ENCODE measurements around the gene CAMKMT.
"Not testable (repeated sequence)": the region's sequence is repeated elsewhere in the genome, so short reads cannot be mapped to it uniquely, and the experiment has no call there.

CAMKMT gene

GRCh38 chr2:44505664-44506063 lies 143.9 kb downstream of the CAMKMT start:
- H3K36me3 ChIP-seq (ENCODE audit: control insufficient read depth, insufficient read depth, low read length, severe bottlenecking); H3K9ac ChIP-seq (ENCODE audit: low read length); H3K9me3 ChIP-seq (ENCODE audit: control insufficient read depth, low read length); DNase-seq (ENCODE audit: low read depth); H3K4me1 ChIP-seq (ENCODE audit: control insufficient read depth, insufficient read depth, low read length); H3K27me3 ChIP-seq (replicated peaks; ENCODE audit: control insufficient read depth, insufficient read depth, low read length); H3K4me3 ChIP-seq (ENCODE audit: low read length): not testable (repeated sequence)

GRCh38 chr2:44510246-44510645 lies 148.5 kb downstream of the CAMKMT start:
- DNase-seq (ENCODE audit: low read depth), result no peak
- Histone ChIP-seq H3K27me3 (replicated peaks; ENCODE audit: control insufficient read depth, insufficient read depth, low read length) (no peaks in the 10 kb centered on the region), H3K9ac (ENCODE audit: low read length) (no peak overlapping the region), H3K36me3 (ENCODE audit: control insufficient read depth, insufficient read depth, low read length, severe bottlenecking) (no peaks in the 10 kb centered on the region), H3K4me3 (ENCODE audit: low read length) (no peak overlapping the region), H3K9me3 (ENCODE audit: control insufficient read depth, low read length) (no peaks in the 10 kb centered on the region), H3K4me1 (ENCODE audit: control insufficient read depth, insufficient read depth, low read length) (no peaks in the 10 kb centered on the region)

- H3K9me3 ChIP-seq (ENCODE audit: control insufficient read depth, low read length), result no peaks in the 10 kb centered on the region
- DNase-seq (ENCODE audit: low read depth), result no peak
- no peaks in the 10 kb centered on the region for H3K36me3 ChIP-seq (ENCODE audit: control insufficient read depth, insufficient read depth, low read length, severe bottlenecking)
- peaks cover 2% of the 10 kb centered on the region for H3K4me1 ChIP-seq (ENCODE audit: control insufficient read depth, insufficient read depth, low read length)
- H3K9ac ChIP-seq (ENCODE audit: low read length), result no peak overlapping the region
- no peaks in the 10 kb centered on the region for H3K27me3 ChIP-seq (replicated peaks; ENCODE audit: control insufficient read depth, insufficient read depth, low read length)
- no peak overlapping the region for H3K4me3 ChIP-seq (ENCODE audit: low read length)
These were observed 153.7 kb downstream of the CAMKMT start for GRCh38 chr2:44515416-44515815.

- H3K36me3 ChIP-seq (ENCODE audit: control insufficient read depth, insufficient read depth, low read length, severe bottlenecking), result no peaks in the 10 kb centered on the region
- H3K9ac ChIP-seq (ENCODE audit: low read length), result no peak overlapping the region
- H3K9me3 ChIP-seq (ENCODE audit: control insufficient read depth, low read length), result peaks cover 8% of the 10 kb centered on the region
- H3K4me3 ChIP-seq (ENCODE audit: low read length), result no peak overlapping the region
- no peaks in the 10 kb centered on the region for H3K27me3 ChIP-seq (replicated peaks; ENCODE audit: control insufficient read depth, insufficient read depth, low read length)
- DNase-seq (ENCODE audit: low read depth), result no peak
- H3K4me1 ChIP-seq (ENCODE audit: control insufficient read depth, insufficient read depth, low read length), result peaks cover 2% of the 10 kb centered on the region
These were observed 157.3 kb downstream of the CAMKMT start for GRCh38 chr2:44519026-44519425.

DNA sequence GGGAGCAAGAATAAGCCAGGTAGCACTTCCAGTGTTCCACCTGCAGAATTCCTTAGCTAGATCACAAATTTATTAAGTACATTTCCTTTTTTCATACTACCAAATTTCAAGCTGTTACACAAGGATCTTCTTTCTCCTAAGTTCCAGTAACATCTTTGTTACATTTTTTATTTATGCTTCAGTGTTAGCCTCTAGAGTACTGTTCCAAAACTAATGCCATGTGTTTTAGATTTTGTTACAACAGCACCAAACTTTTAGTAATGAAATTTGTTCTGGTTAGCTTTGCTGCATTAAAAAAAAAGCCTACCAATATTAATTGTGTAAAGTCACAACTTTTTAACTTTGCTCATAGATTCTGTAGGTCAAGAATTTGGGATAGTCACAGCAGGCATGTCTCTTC lies 161.1 kb downstream of the CAMKMT start:
- no peaks in the 10 kb centered on the region for H3K4me1 ChIP-seq (ENCODE audit: control insufficient read depth, insufficient read depth, low read length)
- DNase-seq (ENCODE audit: low read depth), result peak; percentile 31
- H3K4me3 ChIP-seq (ENCODE audit: low read length), result no peak overlapping the region
- no peaks in the 10 kb centered on the region for H3K36me3 ChIP-seq (ENCODE audit: control insufficient read depth, insufficient read depth, low read length, severe bottlenecking)
- peaks cover 8% of the 10 kb centered on the region for H3K9me3 ChIP-seq (ENCODE audit: control insufficient read depth, low read length)
- no peaks in the 10 kb centered on the region for H3K27me3 ChIP-seq (replicated peaks; ENCODE audit: control insufficient read depth, insufficient read depth, low read length)
- H3K9ac ChIP-seq (ENCODE audit: low read length), result no peak overlapping the region

DNA sequence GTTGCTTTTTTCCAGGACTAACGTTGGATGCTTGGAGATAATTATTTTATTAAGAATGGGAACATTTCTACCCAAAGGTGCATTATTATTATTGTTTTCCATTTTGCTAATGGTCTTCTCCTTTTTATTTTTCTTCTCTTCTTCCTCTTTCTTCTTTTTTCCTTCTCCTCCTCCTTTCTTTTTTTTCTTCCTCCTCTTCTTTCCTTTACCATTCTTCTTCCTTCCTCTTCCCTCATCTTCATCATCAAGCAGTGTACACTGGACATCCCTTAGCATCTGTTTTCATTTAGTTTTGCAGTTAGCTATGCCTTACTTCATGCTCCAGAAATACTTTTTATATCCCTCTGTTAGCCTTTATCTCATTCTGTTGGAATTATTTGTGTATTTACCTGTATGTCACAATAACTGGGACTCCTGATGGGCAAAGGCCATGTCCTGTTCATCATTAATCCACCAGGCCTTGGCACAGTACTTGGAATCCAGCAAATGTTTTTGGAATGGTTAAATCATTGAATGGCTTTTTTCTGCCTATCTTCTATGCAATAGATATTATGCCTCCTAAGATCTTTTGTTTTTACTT lies 162.7 kb downstream of the CAMKMT start:
- peak; percentile 9 for DNase-seq (ENCODE audit: low read depth)
- Histone ChIP-seq H3K9me3 (ENCODE audit: control insufficient read depth, low read length) (peaks cover 8% of the 10 kb centered on the region), H3K36me3 (ENCODE audit: control insufficient read depth, insufficient read depth, low read length, severe bottlenecking) (no peaks in the 10 kb centered on the region), H3K27me3 (replicated peaks; ENCODE audit: control insufficient read depth, insufficient read depth, low read length) (no peaks in the 10 kb centered on the region), H3K4me1 (ENCODE audit: control insufficient read depth, insufficient read depth, low read length) (peaks cover 10% of the 10 kb centered on the region), H3K4me3 (ENCODE audit: low read length) (no peak overlapping the region), H3K9ac (ENCODE audit: low read length) (no peak overlapping the region)

- DNase-seq (ENCODE audit: low read depth), result no peak
- peaks cover 8% of the 10 kb centered on the region for H3K9me3 ChIP-seq (ENCODE audit: control insufficient read depth, low read length)
- H3K4me1 ChIP-seq (ENCODE audit: control insufficient read depth, insufficient read depth, low read length), result peaks cover 12% of the 10 kb centered on the region
- no peaks in the 10 kb centered on the region for H3K36me3 ChIP-seq (ENCODE audit: control insufficient read depth, insufficient read depth, low read length, severe bottlenecking)
- no peaks in the 10 kb centered on the region for H3K27me3 ChIP-seq (replicated peaks; ENCODE audit: control insufficient read depth, insufficient read depth, low read length)
- no peak overlapping the region for H3K9ac ChIP-seq (ENCODE audit: low read length)
- H3K4me3 ChIP-seq (ENCODE audit: low read length), result no peak overlapping the region
These were observed 164.6 kb downstream of the CAMKMT start for GRCh38 chr2:44526352-44526751.

GRCh38 chr2:44528595-44528994 lies 166.8 kb downstream of the CAMKMT start:
- Histone ChIP-seq H3K36me3 (ENCODE audit: control insufficient read depth, insufficient read depth, low read length, severe bottlenecking) (no peaks in the 10 kb centered on the region), H3K27me3 (replicated peaks; ENCODE audit: control insufficient read depth, insufficient read depth, low read length) (no peaks in the 10 kb centered on the region), H3K4me3 (ENCODE audit: low read length) (peak overlapping the region; percentile 24), H3K9ac (ENCODE audit: low read length) (peak overlapping the region; percentile 5), H3K4me1 (ENCODE audit: control insufficient read depth, insufficient read depth, low read length) (peaks cover 12% of the 10 kb centered on the region), H3K9me3 (ENCODE audit: control insufficient read depth, low read length) (no peaks in the 10 kb centered on the region)
- DNase-seq (ENCODE audit: low read depth), result peak; percentile 77

GRCh38 chr2:44529448-44529847 lies 167.7 kb downstream of the CAMKMT start:
- Histone ChIP-seq H3K9ac (ENCODE audit: low read length) (no peak overlapping the region), H3K9me3 (ENCODE audit: control insufficient read depth, low read length) (no peaks in the 10 kb centered on the region), H3K4me1 (ENCODE audit: control insufficient read depth, insufficient read depth, low read length) (peaks cover 12% of the 10 kb centered on the region), H3K27me3 (replicated peaks; ENCODE audit: control insufficient read depth, insufficient read depth, low read length) (no peaks in the 10 kb centered on the region), H3K36me3 (ENCODE audit: control insufficient read depth, insufficient read depth, low read length, severe bottlenecking) (no peaks in the 10 kb centered on the region), H3K4me3 (ENCODE audit: low read length) (no peak overlapping the region)
- no peak for DNase-seq (ENCODE audit: low read depth)

GRCh38 chr2:44531289-44531688 lies 169.5 kb downstream of the CAMKMT start:
- DNase-seq (ENCODE audit: low read depth), result no peak
- H3K4me1 ChIP-seq (ENCODE audit: control insufficient read depth, insufficient read depth, low read length), result peaks cover 12% of the 10 kb centered on the region
- no peak overlapping the region for H3K4me3 ChIP-seq (ENCODE audit: low read length)
- no peaks in the 10 kb centered on the region for H3K27me3 ChIP-seq (replicated peaks; ENCODE audit: control insufficient read depth, insufficient read depth, low read length)
- H3K9me3 ChIP-seq (ENCODE audit: control insufficient read depth, low read length), result no peaks in the 10 kb centered on the region
- H3K9ac ChIP-seq (ENCODE audit: low read length), result no peak overlapping the region
- no peaks in the 10 kb centered on the region for H3K36me3 ChIP-seq (ENCODE audit: control insufficient read depth, insufficient read depth, low read length, severe bottlenecking)

DNA sequence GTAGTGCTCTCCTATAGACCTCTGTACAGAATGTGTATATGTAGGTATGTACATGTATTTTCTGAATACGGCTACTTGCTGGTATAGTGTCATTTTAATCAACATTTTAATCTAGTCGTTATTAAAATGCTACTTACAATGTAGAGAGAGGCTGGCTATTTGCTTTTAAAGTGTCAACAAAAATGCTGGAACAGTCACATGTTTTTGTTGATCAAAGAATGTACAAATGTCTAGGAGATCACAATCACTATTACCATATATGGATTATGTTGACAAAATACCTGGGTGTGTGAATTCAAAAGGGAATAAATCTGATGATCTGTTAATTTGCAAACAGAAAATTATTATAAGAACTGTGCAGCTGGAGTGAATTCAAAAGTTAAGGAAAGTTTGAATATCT lies 170.3 kb downstream of the CAMKMT start:
- H3K4me1 ChIP-seq (ENCODE audit: control insufficient read depth, insufficient read depth, low read length), result peaks cover 12% of the 10 kb centered on the region
- no peaks in the 10 kb centered on the region for H3K36me3 ChIP-seq (ENCODE audit: control insufficient read depth, insufficient read depth, low read length, severe bottlenecking)
- H3K27me3 ChIP-seq (replicated peaks; ENCODE audit: control insufficient read depth, insufficient read depth, low read length), result no peaks in the 10 kb centered on the region

GRCh38 chr2:44533508-44533907 lies 171.8 kb downstream of the CAMKMT start:
- H3K36me3 ChIP-seq (ENCODE audit: control insufficient read depth, insufficient read depth, low read length, severe bottlenecking), result no peaks in the 10 kb centered on the region
- H3K4me1 ChIP-seq (ENCODE audit: control insufficient read depth, insufficient read depth, low read length), result peaks cover 6% of the 10 kb centered on the region
- H3K4me3 ChIP-seq (ENCODE audit: low read length), result no peak overlapping the region
- no peaks in the 10 kb centered on the region for H3K27me3 ChIP-seq (replicated peaks; ENCODE audit: control insufficient read depth, insufficient read depth, low read length)
- DNase-seq (ENCODE audit: low read depth), result no peak
- H3K9ac ChIP-seq (ENCODE audit: low read length), result no peak overlapping the region
- H3K9me3 ChIP-seq (ENCODE audit: control insufficient read depth, low read length), result no peaks in the 10 kb centered on the region

More for the DNA sequence above, 170.3 kb downstream of the CAMKMT start:
- H3K4me3 ChIP-seq (ENCODE audit: low read length), result no peak overlapping the region
- H3K9ac ChIP-seq (ENCODE audit: low read length), result no peak overlapping the region
- no peak for DNase-seq (ENCODE audit: low read depth)
- no peaks in the 10 kb centered on the region for H3K9me3 ChIP-seq (ENCODE audit: control insufficient read depth, low read length)
